HepG2 (cell line): Measurements from ENCODE around the gene NDUFAF3. TPM values are rescaled to one million over a fixed set of nuclear protein-coding genes. Genes with fewer than 3 reads are reported as not detected.

Experiments used
- ARID3A ChIP-seq: IDR thresholded peaks from 2 replicates; pipeline ENCODE4 v1.6.1; 2012; ENCODE audit warnings: low read depth, low read length, improper control_type of control experiment
- EEA1 ChIP-seq: sonication (generic); formaldehyde crosslinking; IDR thresholded peaks from 2 replicates; pipeline ENCODE4 v1.5.1; 2020; ENCODE audit warnings: mild to moderate bottlenecking, missing genetic modification reagents, borderline replicate concordance
- ELF4 ChIP-seq: sonication (generic); formaldehyde crosslinking; IDR thresholded peaks from 2 replicates; pipeline ENCODE4 v1.5.0; 2020; ENCODE audit warnings: missing genetic modification reagents, mild to moderate bottlenecking, moderate library complexity, borderline replicate concordance
- FLYWCH1 ChIP-seq: sonication (generic); formaldehyde crosslinking; IDR thresholded peaks from 2 replicates; pipeline ENCODE4 v1.8.1; 2023; ENCODE audit warnings: mild to moderate bottlenecking, missing genetic modification reagents
- GATAD2A ChIP-seq: IDR thresholded peaks from 2 replicates; pipeline ENCODE4 v1.6.1; 2016
- KMT2A ChIP-seq: sonication (generic); formaldehyde crosslinking; IDR thresholded peaks from 2 replicates; pipeline ENCODE4 v1.4.0; 2020; ENCODE audit warnings: missing genetic modification reagents
- MAX ChIP-seq: IDR thresholded peaks from 2 replicates; pipeline ENCODE4 v1.6.1; 2012; ENCODE audit warnings: inconsistent platforms
- POGZ ChIP-seq: sonication (generic); formaldehyde crosslinking; IDR thresholded peaks from 2 replicates; pipeline ENCODE4 v1.4.0; 2020; ENCODE audit warnings: mild to moderate bottlenecking, missing genetic modification reagents
- ZBTB38 ChIP-seq: sonication (generic); formaldehyde crosslinking; IDR thresholded peaks from 2 replicates; pipeline ENCODE4 v1.5.1; 2020; ENCODE audit warnings: mild to moderate bottlenecking, missing genetic modification reagents
- ZFY ChIP-seq: sonication (generic); formaldehyde crosslinking; IDR thresholded peaks from 2 replicates; pipeline ENCODE4 v1.4.0; 2020; ENCODE audit warnings: missing genetic modification reagents
- ZNF205 ChIP-seq: IDR thresholded peaks from 2 replicates; pipeline ENCODE4 v1.6.1; 2018; ENCODE audit warnings: missing biosample characterization, missing genetic modification reagents
- ZNF253 ChIP-seq: sonication (generic); formaldehyde crosslinking; IDR thresholded peaks from 2 replicates; pipeline ENCODE4 v1.8.0; 2022; ENCODE audit warnings: mild to moderate bottlenecking, missing genetic modification reagents, borderline replicate concordance
- ZNF513 ChIP-seq: sonication (generic); formaldehyde crosslinking; conservative IDR thresholded peaks from 2 replicates; pipeline ENCODE4 v1.5.0; 2020; ENCODE audit warnings: missing genetic modification reagents
- ZNF570 ChIP-seq: sonication (generic); formaldehyde crosslinking; IDR thresholded peaks from 2 replicates; pipeline ENCODE4 v1.4.0; 2020; ENCODE audit warnings: mild to moderate bottlenecking, missing genetic modification reagents, borderline replicate concordance
- ZNF788 ChIP-seq: sonication (generic); formaldehyde crosslinking; IDR thresholded peaks from 2 replicates; pipeline ENCODE4 v1.5.0; 2020; ENCODE audit warnings: mild to moderate bottlenecking, missing genetic modification reagents, borderline replicate concordance
- polyA plus RNA-seq, 8 experiments: library from polyadenylated mRNA; depleted of rRNA in 3 of 8; stranded (reverse) in 7 of 8; unstranded in 1 of 8; fragments of >200 nt; fragmentation: Illumina TruSeq in 4 of 8; extraction: Trizol in 4 of 8; gene quantifications; 2 replicates each; pipeline versions ENCODE4 v1.2.1 to v1.2.3, GENCODE V29; 2011 to 2016; ENCODE audit warnings: low read depth in 4 of 8, missing spikeins in 1 of 8, mixed read lengths in 1 of 8; ENCODE audit not compliant: insufficient read depth in 1 of 8
- total RNA-seq, 5 experiments: library from RNA; depleted of rRNA; stranded (reverse); fragments of >200 nt; fragmentation: Illumina TruSeq; extraction: Trizol; gene quantifications; 2 replicates each; pipeline ENCODE4 v1.2.3, GENCODE V29; 2016; ENCODE audit warnings: low read depth in 1 of 5
- TF ChIP-seq, protein P1 (sequence below): sonication (generic); formaldehyde crosslinking; IDR thresholded peaks from 2 replicates; pipeline ENCODE4 v1.5.1; 2020; ENCODE audit warnings: missing genetic modification reagents, mild to moderate bottlenecking, borderline replicate concordance
- TF ChIP-seq, protein P2 (sequence below): sonication (generic); formaldehyde crosslinking; IDR thresholded peaks from 2 replicates; pipeline ENCODE4 v1.4.0; 2020; ENCODE audit warnings: missing genetic modification reagents, borderline replicate concordance

The NDUFAF3 gene
- total and polyA plus RNA-seq, 2 of the 13 experiments (the other 11 are each of a cell fraction or from before 2014, with no cell fraction given), result 39.0 to 50.0 TPM

DNA sequence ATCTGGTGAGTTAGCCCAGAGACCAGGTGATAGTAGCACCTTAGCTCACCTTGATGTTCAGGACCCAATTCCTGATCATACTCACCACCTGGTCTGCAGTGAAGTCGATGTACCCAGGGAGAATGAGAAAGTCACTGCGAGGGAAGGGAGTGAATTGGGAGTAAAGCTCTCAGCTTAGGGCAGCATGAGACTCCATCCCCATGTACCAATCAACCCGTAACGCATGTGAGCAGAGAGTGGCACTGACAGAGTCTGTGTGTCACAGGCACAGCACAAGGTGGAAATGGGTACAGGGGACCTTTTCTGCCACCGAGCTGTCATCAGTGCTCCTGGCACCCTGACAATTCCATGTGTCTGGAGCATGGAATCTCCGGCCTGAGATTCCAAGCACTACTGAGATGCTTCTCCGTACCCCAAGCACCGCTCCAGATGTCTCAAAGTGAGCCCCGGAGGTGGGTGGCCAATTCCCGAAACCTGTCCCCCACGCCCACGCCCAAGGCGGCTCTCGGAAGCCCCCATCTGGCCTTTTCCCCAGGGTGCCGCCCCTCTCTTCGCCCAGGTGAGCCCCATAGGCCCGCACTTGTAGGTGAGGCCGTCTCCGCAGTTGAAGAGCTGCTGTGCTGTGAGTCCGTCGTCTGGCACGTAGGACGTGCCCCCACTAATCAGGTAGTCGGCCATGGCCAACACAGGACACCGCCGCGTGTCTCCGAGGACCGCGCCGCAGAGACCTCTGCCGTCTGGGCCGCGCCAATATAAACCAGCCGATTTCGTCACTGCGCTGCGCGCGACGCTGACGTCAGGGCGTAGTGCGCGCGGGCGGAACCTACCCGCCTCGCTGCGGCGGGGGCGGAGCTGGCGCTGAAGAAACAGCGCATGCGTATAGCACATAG lies 7.0 kb downstream of the NDUFAF3 start, which contains the start of gene IMPDH2 (continued):
- TF ChIP-seq, protein P1, sequence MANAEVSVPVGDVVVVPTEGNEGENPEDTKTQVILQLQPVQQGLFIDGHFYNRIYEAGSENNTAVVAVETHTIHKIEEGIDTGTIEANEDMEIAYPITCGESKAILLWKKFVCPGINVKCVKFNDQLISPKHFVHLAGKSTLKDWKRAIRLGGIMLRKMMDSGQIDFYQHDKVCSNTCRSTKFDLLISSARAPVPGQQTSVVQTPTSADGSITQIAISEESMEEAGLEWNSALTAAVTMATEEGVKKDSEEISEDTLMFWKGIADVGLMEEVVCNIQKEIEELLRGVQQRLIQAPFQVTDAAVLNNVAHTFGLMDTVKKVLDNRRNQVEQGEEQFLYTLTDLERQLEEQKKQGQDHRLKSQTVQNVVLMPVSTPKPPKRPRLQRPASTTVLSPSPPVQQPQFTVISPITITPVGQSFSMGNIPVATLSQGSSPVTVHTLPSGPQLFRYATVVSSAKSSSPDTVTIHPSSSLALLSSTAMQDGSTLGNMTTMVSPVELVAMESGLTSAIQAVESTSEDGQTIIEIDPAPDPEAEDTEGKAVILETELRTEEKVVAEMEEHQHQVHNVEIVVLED (CRISPR knock-in tag), result peak; percentile 100
- peak; percentile 71 for TF ChIP-seq ZNF205 (CRISPR knock-in tag)
- TF ChIP-seq EEA1 (CRISPR knock-in tag), result peak; percentile 94
- TF ChIP-seq ZFY (CRISPR knock-in tag), result peak; percentile 96
- no peak; the same call in 1 of the 2 replicates for TF ChIP-seq ZNF570 (CRISPR knock-in tag)
- peak; percentile 85 for TF ChIP-seq POGZ
- no peak for TF ChIP-seq ELF4
- TF ChIP-seq ZNF788, result peak; percentile 85; the same call in 1 of the 2 replicates
- no peak for TF ChIP-seq FLYWCH1 (CRISPR knock-in tag)
- peak; percentile 88; the same call in 1 of the 2 replicates for TF ChIP-seq ZBTB38
- 0 out of 2 replicates have a peak, but pooled peaks have one; percentile 52 for TF ChIP-seq ZNF513 (CRISPR knock-in tag)
- TF ChIP-seq, protein P2, sequence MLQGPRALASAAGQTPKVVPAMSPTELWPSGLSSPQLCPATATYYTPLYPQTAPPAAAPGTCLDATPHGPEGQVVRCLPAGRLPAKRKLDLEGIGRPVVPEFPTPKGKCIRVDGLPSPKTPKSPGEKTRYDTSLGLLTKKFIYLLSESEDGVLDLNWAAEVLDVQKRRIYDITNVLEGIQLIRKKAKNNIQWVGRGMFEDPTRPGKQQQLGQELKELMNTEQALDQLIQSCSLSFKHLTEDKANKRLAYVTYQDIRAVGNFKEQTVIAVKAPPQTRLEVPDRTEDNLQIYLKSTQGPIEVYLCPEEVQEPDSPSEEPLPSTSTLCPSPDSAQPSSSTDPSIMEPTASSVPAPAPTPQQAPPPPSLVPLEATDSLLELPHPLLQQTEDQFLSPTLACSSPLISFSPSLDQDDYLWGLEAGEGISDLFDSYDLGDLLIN (CRISPR knock-in tag), result peak; percentile 82; the same call in 1 of the 2 replicates
- TF ChIP-seq ZNF253 (CRISPR knock-in tag), result peak; percentile 80; the same call in 1 of the 2 replicates
- TF ChIP-seq MAX, result peak; percentile 97
- TF ChIP-seq KMT2A (CRISPR knock-in tag), result peak; percentile 81; the same call in 1 of the 2 replicates
- TF ChIP-seq ARID3A, result no peak
- peak; percentile 68 for TF ChIP-seq GATAD2A
